ENCODE results near the gene BMPR1A.

The BMPR1A gene

GRCh38 chr10:86759073-86759672 is 2.8 kb downstream of the BMPR1A start:
- peaks cover 7 to 15% of the 10 kb centered on the region in 2 donors for H3K4me1 ChIP-seq (ENCODE audit: control insufficient read depth in 2 of 2, insufficient read depth in 2 of 2, low read length in 2 of 2)
- H3K27ac ChIP-seq (ENCODE audit: low read depth in 2 of 2, low read length in 2 of 2) = no peak overlapping the region
- H3K9ac ChIP-seq (ENCODE audit: low read depth in 1 of 2, low read length in 2 of 2) = no peak overlapping the region
- peak overlapping the region in 1 of 2 donors; percentile 28 for H3K4me3 ChIP-seq (ENCODE audit: low read length in 2 of 2)
- H3K9me3 ChIP-seq (ENCODE audit: control insufficient read depth in 2 of 2, low read length in 2 of 2) = no peaks in the 10 kb centered on the region
- no peaks in the 10 kb centered on the region for H3K36me3 ChIP-seq (ENCODE audit: control insufficient read depth in 2 of 2, insufficient read depth in 2 of 2, low read length in 2 of 2)
- H3K27me3 ChIP-seq (ENCODE audit: control insufficient read depth in 2 of 2, insufficient read depth in 2 of 2, low read length in 2 of 2) = no peaks in the 10 kb centered on the region

GRCh38 chr10:86763404-86763803 is 7.0 kb downstream of the BMPR1A start:
- Histone ChIP-seq H3K36me3 (ENCODE audit: control insufficient read depth in 2 of 2, insufficient read depth in 2 of 2, low read length in 2 of 2) (no peaks in the 10 kb centered on the region), H3K4me1 (ENCODE audit: control insufficient read depth in 2 of 2, insufficient read depth in 2 of 2, low read length in 2 of 2) (peaks cover 0 to 3% of the 10 kb centered on the region in 2 donors), H3K27ac (ENCODE audit: low read depth in 2 of 2, low read length in 2 of 2) (no peak overlapping the region), H3K9me3 (ENCODE audit: control insufficient read depth in 2 of 2, low read length in 2 of 2) (no peaks in the 10 kb centered on the region), H3K9ac (ENCODE audit: low read depth in 1 of 2, low read length in 2 of 2) (no peak overlapping the region), H3K4me3 (ENCODE audit: low read length in 2 of 2) (no peak overlapping the region), H3K27me3 (ENCODE audit: control insufficient read depth in 2 of 2, insufficient read depth in 2 of 2, low read length in 2 of 2) (no peaks in the 10 kb centered on the region)

GRCh38 chr10:86765548-86765947 is 9.1 kb downstream of the BMPR1A start:
- no peak overlapping the region for H3K27ac ChIP-seq (ENCODE audit: low read depth in 2 of 2, low read length in 2 of 2)
- no peak overlapping the region for H3K4me3 ChIP-seq (ENCODE audit: low read length in 2 of 2)
- no peaks in the 10 kb centered on the region for H3K9me3 ChIP-seq (ENCODE audit: control insufficient read depth in 2 of 2, low read length in 2 of 2)
- H3K36me3 ChIP-seq (ENCODE audit: control insufficient read depth in 2 of 2, insufficient read depth in 2 of 2, low read length in 2 of 2) = no peaks in the 10 kb centered on the region
- no peak overlapping the region for H3K9ac ChIP-seq (ENCODE audit: low read depth in 1 of 2, low read length in 2 of 2)
- H3K4me1 ChIP-seq (ENCODE audit: control insufficient read depth in 2 of 2, insufficient read depth in 2 of 2, low read length in 2 of 2) = no peaks in the 10 kb centered on the region
- no peaks in the 10 kb centered on the region for H3K27me3 ChIP-seq (ENCODE audit: control insufficient read depth in 2 of 2, insufficient read depth in 2 of 2, low read length in 2 of 2)

GRCh38 chr10:86768412-86769062 is 12.1 kb downstream of the BMPR1A start:
- Histone ChIP-seq H3K27ac (ENCODE audit: low read depth in 2 of 2, low read length in 2 of 2) (no peak overlapping the region), H3K9ac (ENCODE audit: low read depth in 1 of 2, low read length in 2 of 2) (no peak overlapping the region), H3K4me1 (ENCODE audit: control insufficient read depth in 2 of 2, insufficient read depth in 2 of 2, low read length in 2 of 2) (no peaks in the 10 kb centered on the region), H3K27me3 (ENCODE audit: control insufficient read depth in 2 of 2, insufficient read depth in 2 of 2, low read length in 2 of 2) (no peaks in the 10 kb centered on the region), H3K9me3 (ENCODE audit: control insufficient read depth in 2 of 2, low read length in 2 of 2) (no peaks in the 10 kb centered on the region), H3K4me3 (ENCODE audit: low read length in 2 of 2) (no peak overlapping the region), H3K36me3 (ENCODE audit: control insufficient read depth in 2 of 2, insufficient read depth in 2 of 2, low read length in 2 of 2) (no peaks in the 10 kb centered on the region)

GRCh38 chr10:86769991-86770390 is 13.6 kb downstream of the BMPR1A start:
- no peaks in the 10 kb centered on the region for H3K27me3 ChIP-seq (ENCODE audit: control insufficient read depth in 2 of 2, insufficient read depth in 2 of 2, low read length in 2 of 2)
- H3K4me3 ChIP-seq (ENCODE audit: low read length in 2 of 2) = no peak overlapping the region
- H3K27ac ChIP-seq (ENCODE audit: low read depth in 2 of 2, low read length in 2 of 2) = no peak overlapping the region
- peaks cover 0 to 3% of the 10 kb centered on the region in 2 donors for H3K4me1 ChIP-seq (ENCODE audit: control insufficient read depth in 2 of 2, insufficient read depth in 2 of 2, low read length in 2 of 2)
- H3K9me3 ChIP-seq (ENCODE audit: control insufficient read depth in 2 of 2, low read length in 2 of 2) = no peaks in the 10 kb centered on the region
- H3K9ac ChIP-seq (ENCODE audit: low read depth in 1 of 2, low read length in 2 of 2) = no peak overlapping the region
- no peaks in the 10 kb centered on the region for H3K36me3 ChIP-seq (ENCODE audit: control insufficient read depth in 2 of 2, insufficient read depth in 2 of 2, low read length in 2 of 2)

- H3K27ac ChIP-seq (ENCODE audit: low read depth in 2 of 2, low read length in 2 of 2) = no peak overlapping the region
- no peak overlapping the region for H3K4me3 ChIP-seq (ENCODE audit: low read length in 2 of 2)
- H3K27me3 ChIP-seq (ENCODE audit: control insufficient read depth in 2 of 2, insufficient read depth in 2 of 2, low read length in 2 of 2) = no peaks in the 10 kb centered on the region
- peaks cover 0 to 3% of the 10 kb centered on the region in 2 donors for H3K4me1 ChIP-seq (ENCODE audit: control insufficient read depth in 2 of 2, insufficient read depth in 2 of 2, low read length in 2 of 2)
- H3K9me3 ChIP-seq (ENCODE audit: control insufficient read depth in 2 of 2, low read length in 2 of 2) = no peaks in the 10 kb centered on the region
- no peak overlapping the region for H3K9ac ChIP-seq (ENCODE audit: low read depth in 1 of 2, low read length in 2 of 2)
- no peaks in the 10 kb centered on the region for H3K36me3 ChIP-seq (ENCODE audit: control insufficient read depth in 2 of 2, insufficient read depth in 2 of 2, low read length in 2 of 2)
Measured at GRCh38 chr10:86770412-86770960, 14.1 kb downstream of the BMPR1A start.

- H3K4me1 ChIP-seq (ENCODE audit: control insufficient read depth in 2 of 2, insufficient read depth in 2 of 2, low read length in 2 of 2) = peaks cover 0 to 3% of the 10 kb centered on the region in 2 donors
- no peaks in the 10 kb centered on the region for H3K36me3 ChIP-seq (ENCODE audit: control insufficient read depth in 2 of 2, insufficient read depth in 2 of 2, low read length in 2 of 2)
- H3K27me3 ChIP-seq (ENCODE audit: control insufficient read depth in 2 of 2, insufficient read depth in 2 of 2, low read length in 2 of 2) = no peaks in the 10 kb centered on the region
- H3K9me3 ChIP-seq (ENCODE audit: control insufficient read depth in 2 of 2, low read length in 2 of 2) = no peaks in the 10 kb centered on the region
- H3K9ac ChIP-seq (ENCODE audit: low read depth in 1 of 2, low read length in 2 of 2) = no peak overlapping the region
- H3K27ac ChIP-seq (ENCODE audit: low read depth in 2 of 2, low read length in 2 of 2) = no peak overlapping the region
- no peak overlapping the region for H3K4me3 ChIP-seq (ENCODE audit: low read length in 2 of 2)
Measured at GRCh38 chr10:86773498-86773897, 17.1 kb downstream of the BMPR1A start.

GRCh38 chr10:86775056-86775869 is 18.8 kb downstream of the BMPR1A start:
- H3K4me3 ChIP-seq (ENCODE audit: low read length in 2 of 2) = no peak overlapping the region
- H3K27me3 ChIP-seq (ENCODE audit: control insufficient read depth in 2 of 2, insufficient read depth in 2 of 2, low read length in 2 of 2) = no peaks in the 10 kb centered on the region
- H3K27ac ChIP-seq (ENCODE audit: low read depth in 2 of 2, low read length in 2 of 2) = no peak overlapping the region
- H3K9ac ChIP-seq (ENCODE audit: low read depth in 1 of 2, low read length in 2 of 2) = no peak overlapping the region
- H3K36me3 ChIP-seq (ENCODE audit: control insufficient read depth in 2 of 2, insufficient read depth in 2 of 2, low read length in 2 of 2) = no peaks in the 10 kb centered on the region
- no peaks in the 10 kb centered on the region for H3K9me3 ChIP-seq (ENCODE audit: control insufficient read depth in 2 of 2, low read length in 2 of 2)
- H3K4me1 ChIP-seq (ENCODE audit: control insufficient read depth in 2 of 2, insufficient read depth in 2 of 2, low read length in 2 of 2) = peaks cover 3 to 4% of the 10 kb centered on the region in 2 donors

GRCh38 chr10:86775870-86776180 is 19.4 kb downstream of the BMPR1A start:
- Histone ChIP-seq H3K36me3 (ENCODE audit: control insufficient read depth in 2 of 2, insufficient read depth in 2 of 2, low read length in 2 of 2) (no peaks in the 10 kb centered on the region), H3K27ac (ENCODE audit: low read depth in 2 of 2, low read length in 2 of 2) (no peak overlapping the region), H3K4me3 (ENCODE audit: low read length in 2 of 2) (no peak overlapping the region), H3K9ac (ENCODE audit: low read depth in 1 of 2, low read length in 2 of 2) (no peak overlapping the region), H3K4me1 (ENCODE audit: control insufficient read depth in 2 of 2, insufficient read depth in 2 of 2, low read length in 2 of 2) (peaks cover 3 to 4% of the 10 kb centered on the region in 2 donors), H3K9me3 (ENCODE audit: control insufficient read depth in 2 of 2, low read length in 2 of 2) (no peaks in the 10 kb centered on the region), H3K27me3 (ENCODE audit: control insufficient read depth in 2 of 2, insufficient read depth in 2 of 2, low read length in 2 of 2) (no peaks in the 10 kb centered on the region)
